Right lobe of liver (tissue), 4 donors: ENCODE data around the gene ARPP21.

Experiments used
- POLR2A ChIP-seq: fragments of 450-650 bp; IDR thresholded peaks from one replicate; pipeline ENCODE4 v1.6.1; 2017; ENCODE audit warnings: antibody characterized with exemption, mild to moderate bottlenecking
- TF ChIP-seq, protein P1 (sequence below), 4 donors: fragments of 200-600 bp in 3 of 4; fragments of 450-650 bp in 1 of 4; IDR thresholded peaks; one replicate each; pipeline versions ENCODE4 v1.5.1 to v1.8.0; 2016 to 2022; ENCODE audit warnings: antibody characterized with exemption in 4 of 4, mild to moderate bottlenecking in 2 of 4
- donor health status: DM: no; HTN: no; CAD: no.
- donor health status: DM: no; HTN: no; CAD: no.
- donor health status: DM: no; HTN: yes; CAD: no.

DNA sequence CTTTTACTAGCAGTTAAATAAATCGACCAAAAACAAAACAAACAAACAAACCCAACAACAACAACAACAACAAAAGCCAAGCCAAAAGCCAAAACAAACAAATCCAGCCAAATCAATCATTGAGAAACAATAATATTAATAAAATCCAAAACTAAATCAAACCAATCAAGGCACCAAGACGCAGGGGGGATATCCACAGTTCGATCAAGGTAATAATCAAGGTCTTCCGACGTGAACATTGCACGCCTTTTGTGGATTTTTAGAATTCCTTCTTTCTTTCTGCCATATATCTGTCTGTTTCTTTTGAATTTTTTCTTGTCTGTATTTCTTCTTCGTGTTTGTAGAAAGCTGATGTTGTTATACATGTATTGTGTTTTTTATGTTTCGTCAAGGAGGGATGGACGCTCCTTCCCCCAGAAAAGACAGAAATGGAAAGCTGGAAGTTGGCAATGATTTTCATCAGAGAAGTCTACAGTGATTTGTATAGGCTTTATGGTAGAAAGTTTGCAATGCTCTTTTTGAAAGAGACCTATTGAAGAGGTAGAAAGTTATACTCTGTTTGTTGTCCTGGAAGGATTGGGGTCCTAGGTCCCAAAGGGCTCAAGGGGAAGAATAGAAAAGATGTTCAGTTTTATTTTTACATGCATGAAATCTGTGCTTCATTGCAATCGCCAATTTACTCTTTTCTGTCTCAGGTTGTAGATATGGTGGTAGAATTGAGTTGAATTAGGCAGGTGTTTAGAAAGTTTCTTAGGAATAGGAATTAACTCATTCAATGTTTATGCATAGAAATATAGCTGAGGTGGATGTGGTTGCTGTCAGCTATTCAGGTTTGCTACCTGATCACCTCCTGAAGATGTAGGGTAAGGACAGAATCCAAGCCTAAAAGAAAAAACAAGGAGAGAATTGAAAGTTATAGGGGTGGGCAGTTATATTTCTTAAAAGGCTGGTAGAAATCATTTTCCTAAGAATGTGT is 1.2 kb downstream of the ARPP21 start:
- TF ChIP-seq, protein P1, sequence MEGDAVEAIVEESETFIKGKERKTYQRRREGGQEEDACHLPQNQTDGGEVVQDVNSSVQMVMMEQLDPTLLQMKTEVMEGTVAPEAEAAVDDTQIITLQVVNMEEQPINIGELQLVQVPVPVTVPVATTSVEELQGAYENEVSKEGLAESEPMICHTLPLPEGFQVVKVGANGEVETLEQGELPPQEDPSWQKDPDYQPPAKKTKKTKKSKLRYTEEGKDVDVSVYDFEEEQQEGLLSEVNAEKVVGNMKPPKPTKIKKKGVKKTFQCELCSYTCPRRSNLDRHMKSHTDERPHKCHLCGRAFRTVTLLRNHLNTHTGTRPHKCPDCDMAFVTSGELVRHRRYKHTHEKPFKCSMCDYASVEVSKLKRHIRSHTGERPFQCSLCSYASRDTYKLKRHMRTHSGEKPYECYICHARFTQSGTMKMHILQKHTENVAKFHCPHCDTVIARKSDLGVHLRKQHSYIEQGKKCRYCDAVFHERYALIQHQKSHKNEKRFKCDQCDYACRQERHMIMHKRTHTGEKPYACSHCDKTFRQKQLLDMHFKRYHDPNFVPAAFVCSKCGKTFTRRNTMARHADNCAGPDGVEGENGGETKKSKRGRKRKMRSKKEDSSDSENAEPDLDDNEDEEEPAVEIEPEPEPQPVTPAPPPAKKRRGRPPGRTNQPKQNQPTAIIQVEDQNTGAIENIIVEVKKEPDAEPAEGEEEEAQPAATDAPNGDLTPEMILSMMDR (IDR thresholded peaks at IDR 0.05), result no peak
- no peak for TF ChIP-seq POLR2A
